OCI-LY7 (cell line): ENCODE data around the gene LRRC63.

ENCODE experiments used
- EZH2phosphoT487 ChIP-seq: fragments of 200-600 bp; sonication (generic); IDR thresholded peaks from 2 replicates; pipeline ENCODE4 v1.6.1; 2018; ENCODE audit warnings: low read depth, borderline replicate concordance, mild to moderate bottlenecking, mixed run types, antibody characterized with exemption, low read length, moderate library complexity, mixed read lengths
- TF ChIP-seq, protein P1 (sequence below): fragments of 200-600 bp; sonication (generic); conservative IDR thresholded peaks from 2 replicates; pipeline ENCODE4 v1.5.1; 2014; ENCODE audit warnings: mild to moderate bottlenecking, antibody characterized with exemption, low read length, moderate library complexity, mixed read lengths

GRCh38 chr13:46265292-46265691 lies 53.6 kb downstream of the LRRC63 start:
- TF ChIP-seq, protein P1, sequence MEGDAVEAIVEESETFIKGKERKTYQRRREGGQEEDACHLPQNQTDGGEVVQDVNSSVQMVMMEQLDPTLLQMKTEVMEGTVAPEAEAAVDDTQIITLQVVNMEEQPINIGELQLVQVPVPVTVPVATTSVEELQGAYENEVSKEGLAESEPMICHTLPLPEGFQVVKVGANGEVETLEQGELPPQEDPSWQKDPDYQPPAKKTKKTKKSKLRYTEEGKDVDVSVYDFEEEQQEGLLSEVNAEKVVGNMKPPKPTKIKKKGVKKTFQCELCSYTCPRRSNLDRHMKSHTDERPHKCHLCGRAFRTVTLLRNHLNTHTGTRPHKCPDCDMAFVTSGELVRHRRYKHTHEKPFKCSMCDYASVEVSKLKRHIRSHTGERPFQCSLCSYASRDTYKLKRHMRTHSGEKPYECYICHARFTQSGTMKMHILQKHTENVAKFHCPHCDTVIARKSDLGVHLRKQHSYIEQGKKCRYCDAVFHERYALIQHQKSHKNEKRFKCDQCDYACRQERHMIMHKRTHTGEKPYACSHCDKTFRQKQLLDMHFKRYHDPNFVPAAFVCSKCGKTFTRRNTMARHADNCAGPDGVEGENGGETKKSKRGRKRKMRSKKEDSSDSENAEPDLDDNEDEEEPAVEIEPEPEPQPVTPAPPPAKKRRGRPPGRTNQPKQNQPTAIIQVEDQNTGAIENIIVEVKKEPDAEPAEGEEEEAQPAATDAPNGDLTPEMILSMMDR, result no peak
- TF ChIP-seq EZH2phosphoT487, result no peak
